HepG2 (cell line): ENCODE measurements around the gene AP1AR. TPM values are rescaled to one million over a fixed set of nuclear protein-coding genes. Genes with fewer than 3 reads are reported as not detected.

Source experiments
- AKAP8 ChIP-seq: sonication (generic); formaldehyde crosslinking; IDR thresholded peaks from 2 replicates; pipeline ENCODE4 v1.5.1; 2020; ENCODE audit warnings: mild to moderate bottlenecking, missing genetic modification reagents
- ARID5B ChIP-seq: IDR thresholded peaks from 2 replicates; pipeline ENCODE4 v1.4.0; 2020; ENCODE audit warnings: mild to moderate bottlenecking, missing genetic modification reagents
- FOXJ3 ChIP-seq: sonication (generic); formaldehyde crosslinking; IDR thresholded peaks from 2 replicates; pipeline ENCODE4 v1.4.0; 2020; ENCODE audit warnings: missing genetic modification reagents, mild to moderate bottlenecking, borderline replicate concordance
- GATAD2A ChIP-seq: IDR thresholded peaks from 2 replicates; pipeline ENCODE4 v1.6.1; 2016
- HDAC1 ChIP-seq: sonication (generic); formaldehyde crosslinking; IDR thresholded peaks from 2 replicates; pipeline ENCODE4 v1.5.1; 2020; ENCODE audit warnings: mild to moderate bottlenecking, missing genetic modification reagents
- KDM2A ChIP-seq: sonication (generic); formaldehyde crosslinking; IDR thresholded peaks from 2 replicates; pipeline ENCODE4 v1.4.0; 2020; ENCODE audit warnings: low read depth, missing genetic modification reagents, borderline replicate concordance
- NCOA2 ChIP-seq: sonication (generic); formaldehyde crosslinking; IDR thresholded peaks from 2 replicates; pipeline ENCODE4 v1.8.0; 2022; ENCODE audit warnings: inconsistent platforms
- RAD21 ChIP-seq: fragments of 450-650 bp; formaldehyde crosslinking; IDR thresholded peaks from 2 replicates; pipeline ENCODE4 v1.5.0; 2020; ENCODE audit warnings: mild to moderate bottlenecking
- SATB2 ChIP-seq: sonication (generic); formaldehyde crosslinking; IDR thresholded peaks from 2 replicates; pipeline ENCODE4 v1.5.0; 2020; ENCODE audit warnings: missing genetic modification reagents
- SNAPC2 ChIP-seq: sonication (generic); formaldehyde crosslinking; IDR thresholded peaks from 2 replicates; pipeline ENCODE4 v1.8.1; 2022; ENCODE audit warnings: mild to moderate bottlenecking, missing genetic modification reagents
- TRIM24 ChIP-seq: sonication (generic); formaldehyde crosslinking; IDR thresholded peaks from 2 replicates; pipeline ENCODE4 v1.8.0; 2022; ENCODE audit warnings: mild to moderate bottlenecking, missing genetic modification reagents
- ZNF124 ChIP-seq: sonication (generic); formaldehyde crosslinking; IDR thresholded peaks from 2 replicates; pipeline ENCODE4 v1.4.0; 2020; ENCODE audit warnings: missing genetic modification reagents
- ZNF451 ChIP-seq: sonication (generic); formaldehyde crosslinking; IDR thresholded peaks from 2 replicates; pipeline ENCODE4 v1.5.0; 2020; ENCODE audit warnings: mild to moderate bottlenecking, missing genetic modification reagents
- ZNF609 ChIP-seq: sonication (generic); formaldehyde crosslinking; IDR thresholded peaks from 2 replicates; pipeline ENCODE4 v1.4.0; 2020; ENCODE audit warnings: mild to moderate bottlenecking, missing genetic modification reagents, borderline replicate concordance
- ZNF788 ChIP-seq: sonication (generic); formaldehyde crosslinking; IDR thresholded peaks from 2 replicates; pipeline ENCODE4 v1.5.0; 2020; ENCODE audit warnings: mild to moderate bottlenecking, missing genetic modification reagents, borderline replicate concordance
- polyA plus RNA-seq, 8 experiments: library from polyadenylated mRNA; depleted of rRNA in 3 of 8; stranded (reverse) in 7 of 8; unstranded in 1 of 8; fragments of >200 nt; fragmentation: Illumina TruSeq in 4 of 8; extraction: Trizol in 4 of 8; gene quantifications; 2 replicates each; pipeline versions ENCODE4 v1.2.1 to v1.2.3, GENCODE V29; 2011 to 2016; ENCODE audit warnings: low read depth in 4 of 8, missing spikeins in 1 of 8, mixed read lengths in 1 of 8; ENCODE audit not compliant: insufficient read depth in 1 of 8
- total RNA-seq, 5 experiments: library from RNA; depleted of rRNA; stranded (reverse); fragments of >200 nt; fragmentation: Illumina TruSeq; extraction: Trizol; gene quantifications; 2 replicates each; pipeline ENCODE4 v1.2.3, GENCODE V29; 2016; ENCODE audit warnings: low read depth in 1 of 5
- TF ChIP-seq, protein P1 (sequence below): sonication (generic); formaldehyde crosslinking; IDR thresholded peaks from 2 replicates; pipeline ENCODE4 v1.4.0; 2020; ENCODE audit warnings: low read depth, missing genetic modification reagents

Gene AP1AR
- total and polyA plus RNA-seq, 2 of the 13 experiments (the other 11 are each of a cell fraction or from before 2014, with no cell fraction given): 24.9 to 39.9 TPM

DNA sequence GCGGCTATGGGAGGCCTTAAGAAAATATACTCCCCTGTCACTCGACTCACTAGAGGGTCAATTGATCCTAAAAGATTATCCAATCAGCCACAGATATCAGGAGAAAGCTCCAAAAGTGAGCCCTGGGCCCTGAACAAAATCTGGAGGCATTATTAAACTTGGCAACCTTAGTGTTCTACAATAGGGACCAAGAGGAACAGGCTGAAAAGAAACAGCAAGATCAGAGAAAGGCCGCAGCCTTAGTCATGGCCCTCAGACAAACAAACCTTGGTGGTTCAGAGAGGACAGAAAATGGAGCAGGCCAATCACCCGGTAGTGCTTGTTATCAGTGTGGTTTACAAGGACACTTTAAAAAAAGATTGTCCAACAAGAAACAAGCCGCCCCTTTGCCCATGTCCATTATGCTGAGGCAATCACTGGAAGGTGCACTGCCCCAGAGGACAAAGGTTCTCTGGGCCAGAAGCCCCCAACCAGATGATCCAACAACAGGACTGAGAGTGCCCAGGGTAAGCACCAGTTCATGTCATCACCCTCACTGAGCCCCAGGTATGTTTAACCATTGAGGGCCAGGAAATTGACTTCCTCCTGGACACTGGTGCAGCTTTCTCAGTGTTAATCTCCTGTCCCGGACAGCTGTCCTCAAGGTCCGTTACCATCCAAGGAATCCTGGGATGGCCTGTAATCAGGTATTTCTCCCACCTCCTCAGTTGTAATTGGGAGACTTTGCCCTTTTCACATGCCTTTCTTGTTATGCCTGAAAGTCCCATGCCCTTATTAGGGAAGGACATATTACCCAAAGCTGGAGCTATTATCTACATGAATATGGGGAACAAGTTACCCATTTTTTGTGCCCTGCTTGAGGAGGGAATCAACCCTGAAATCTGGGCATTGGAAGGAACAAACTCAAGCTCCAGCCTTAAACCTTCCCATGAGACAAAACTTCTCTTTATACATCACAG lies 23.2 kb upstream of the AP1AR start (continued):
- TF ChIP-seq ZNF609: peak; percentile 86
- TF ChIP-seq ZNF788: peak; percentile 49; the same call in 1 of the 2 replicates
- TF ChIP-seq ZNF451 (CRISPR knock-in tag): 0 out of 2 replicates have a peak, but pooled peaks have one; percentile 19
- peak; percentile 77 for TF ChIP-seq HDAC1 (CRISPR knock-in tag)
- peak; percentile 26; the same call in 1 of the 2 replicates for TF ChIP-seq RAD21 (CRISPR knock-in tag)
- TF ChIP-seq, protein P1, sequence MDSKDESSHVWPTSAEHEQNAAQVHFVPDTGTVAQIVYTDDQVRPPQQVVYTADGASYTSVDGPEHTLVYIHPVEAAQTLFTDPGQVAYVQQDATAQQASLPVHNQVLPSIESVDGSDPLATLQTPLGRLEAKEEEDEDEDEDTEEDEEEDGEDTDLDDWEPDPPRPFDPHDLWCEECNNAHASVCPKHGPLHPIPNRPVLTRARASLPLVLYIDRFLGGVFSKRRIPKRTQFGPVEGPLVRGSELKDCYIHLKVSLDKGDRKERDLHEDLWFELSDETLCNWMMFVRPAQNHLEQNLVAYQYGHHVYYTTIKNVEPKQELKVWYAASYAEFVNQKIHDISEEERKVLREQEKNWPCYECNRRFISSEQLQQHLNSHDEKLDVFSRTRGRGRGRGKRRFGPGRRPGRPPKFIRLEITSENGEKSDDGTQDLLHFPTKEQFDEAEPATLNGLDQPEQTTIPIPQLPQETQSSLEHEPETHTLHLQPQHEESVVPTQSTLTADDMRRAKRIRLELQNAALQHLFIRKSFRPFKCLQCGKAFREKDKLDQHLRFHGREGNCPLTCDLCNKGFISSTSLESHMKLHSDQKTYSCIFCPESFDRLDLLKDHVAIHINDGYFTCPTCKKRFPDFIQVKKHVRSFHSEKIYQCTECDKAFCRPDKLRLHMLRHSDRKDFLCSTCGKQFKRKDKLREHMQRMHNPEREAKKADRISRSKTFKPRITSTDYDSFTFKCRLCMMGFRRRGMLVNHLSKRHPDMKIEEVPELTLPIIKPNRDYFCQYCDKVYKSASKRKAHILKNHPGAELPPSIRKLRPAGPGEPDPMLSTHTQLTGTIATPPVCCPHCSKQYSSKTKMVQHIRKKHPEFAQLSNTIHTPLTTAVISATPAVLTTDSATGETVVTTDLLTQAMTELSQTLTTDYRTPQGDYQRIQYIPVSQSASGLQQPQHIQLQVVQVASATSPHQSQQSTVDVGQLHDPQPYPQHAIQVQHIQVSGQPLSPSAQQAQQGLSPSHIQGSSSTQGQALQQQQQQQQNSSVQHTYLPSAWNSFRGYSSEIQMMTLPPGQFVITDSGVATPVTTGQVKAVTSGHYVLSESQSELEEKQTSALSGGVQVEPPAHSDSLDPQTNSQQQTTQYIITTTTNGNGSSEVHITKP (CRISPR knock-in tag): peak; percentile 44; the same call in 1 of the 2 replicates
- 0 out of 2 replicates have a peak, but pooled peaks have one; percentile 58 for TF ChIP-seq AKAP8 (CRISPR knock-in tag)
- TF ChIP-seq FOXJ3 (CRISPR knock-in tag): peak; percentile 86
- peak; percentile 56; the same call in 1 of the 2 replicates for TF ChIP-seq KDM2A (CRISPR knock-in tag)
- 0 out of 2 replicates have a peak, but pooled peaks have one; percentile 34 for TF ChIP-seq SATB2 (CRISPR knock-in tag)
- peak; percentile 51; the same call in 1 of the 2 replicates for TF ChIP-seq SNAPC2 (CRISPR knock-in tag)
- TF ChIP-seq TRIM24: peak; percentile 58; the same call in 1 of the 2 replicates
- peak; percentile 95 for TF ChIP-seq NCOA2 (CRISPR knock-in tag)
- TF ChIP-seq GATAD2A: peak; percentile 96
- peak; percentile 28; the same call in 1 of the 2 replicates for TF ChIP-seq ZNF124 (CRISPR knock-in tag)
- TF ChIP-seq ARID5B (CRISPR knock-in tag): peak; percentile 96
